HG02798 (cell line): ENCODE results near the gene ZNF827.

ENCODE experiments used
- ATAC-seq: cut with Tn5 transposase; IDR thresholded peaks from one replicate; pipeline ENCODE4 v1.9.1; 2021; ENCODE audit warnings: mild to moderate bottlenecking; ENCODE audit not compliant: unreplicated experiment, poor library complexity

ZNF827 gene

GRCh38 chr4:145891958-145892357 lies 46.7 kb downstream of the ZNF827 start:
- no peak for ATAC-seq

- ATAC-seq: no peak
Observed at GRCh38 chr4:145890689-145891088, 47.9 kb downstream of the ZNF827 start.

- ATAC-seq: no peak
Observed at GRCh38 chr4:145888393-145888792, 50.2 kb downstream of the ZNF827 start.

- ATAC-seq: peak; percentile 25
Observed at GRCh38 chr4:145887241-145887991, 51.2 kb downstream of the ZNF827 start.

GRCh38 chr4:145886871-145887240 lies 51.8 kb downstream of the ZNF827 start:
- no peak for ATAC-seq

GRCh38 chr4:145885666-145886065 lies 53.0 kb downstream of the ZNF827 start:
- ATAC-seq: no peak

- ATAC-seq: no peak
Observed at GRCh38 chr4:145884775-145885174, 53.8 kb downstream of the ZNF827 start.

GRCh38 chr4:145883101-145883694 lies 55.4 kb downstream of the ZNF827 start:
- ATAC-seq: no peak

- ATAC-seq: no peak
Observed at GRCh38 chr4:145882604-145883003, 56.0 kb downstream of the ZNF827 start.

GRCh38 chr4:145881989-145882388 lies 56.6 kb downstream of the ZNF827 start:
- ATAC-seq: peak; percentile 65

GRCh38 chr4:145881576-145881975 lies 57.0 kb downstream of the ZNF827 start:
- ATAC-seq: peak; percentile 72

GRCh38 chr4:145880355-145880960 lies 58.2 kb downstream of the ZNF827 start:
- no peak for ATAC-seq

- no peak for ATAC-seq
Observed at GRCh38 chr4:145879598-145879997, 59.0 kb downstream of the ZNF827 start.

GRCh38 chr4:145878501-145879435 lies 59.9 kb downstream of the ZNF827 start:
- ATAC-seq: no peak

GRCh38 chr4:145876531-145877180 lies 62.0 kb downstream of the ZNF827 start:
- ATAC-seq: no peak

- ATAC-seq: no peak
Observed at GRCh38 chr4:145873901-145874300, 64.7 kb downstream of the ZNF827 start.

- no peak for ATAC-seq
Observed at GRCh38 chr4:145871209-145871608, 67.4 kb downstream of the ZNF827 start.

GRCh38 chr4:145870155-145871020 lies 68.2 kb downstream of the ZNF827 start:
- peak; percentile 52 for ATAC-seq
